ENCODE results near the gene RGS7.
A peak's percentile ranks its signal among the peaks of the same experiment; 100 is the strongest.

Gene RGS7

GRCh38 chr1:241012708-241013340, 344.2 kb downstream of the RGS7 start:
- DNase-seq (ENCODE audit: low read depth) = no peak
- H3K4me3 ChIP-seq (ENCODE audit: low read depth, low read length) = no peak overlapping the region
- TF ChIP-seq CTCF (IDR thresholded peaks at IDR 0.05; ENCODE audit: low read depth, low read length, missing control alignments) = no peak
- in situ Hi-C loops (cut with HindIII; ENCODE audit: low sequenced_read_pairs) = no loop called here

GRCh38 chr1:241007668-241008067, 349.3 kb downstream of the RGS7 start:
- in situ Hi-C loops (cut with HindIII; ENCODE audit: low sequenced_read_pairs) = no loop called here
- TF ChIP-seq CTCF (IDR thresholded peaks at IDR 0.05; ENCODE audit: low read depth, low read length, missing control alignments) = no peak
- no peak overlapping the region for H3K4me3 ChIP-seq (ENCODE audit: low read depth, low read length)
- DNase-seq (ENCODE audit: low read depth) = no peak

- no peak overlapping the region for H3K4me3 ChIP-seq (ENCODE audit: low read depth, low read length)
- in situ Hi-C loops (cut with HindIII; ENCODE audit: low sequenced_read_pairs) = no loop called here
- no peak for TF ChIP-seq CTCF (IDR thresholded peaks at IDR 0.05; ENCODE audit: low read depth, low read length, missing control alignments)
- DNase-seq (ENCODE audit: low read depth) = no peak
Observed at GRCh38 chr1:240999826-241000225, 357.2 kb downstream of the RGS7 start.

GRCh38 chr1:240998441-240999015, 358.5 kb downstream of the RGS7 start:
- H3K4me3 ChIP-seq (ENCODE audit: low read depth, low read length) = no peak overlapping the region
- DNase-seq (ENCODE audit: low read depth) = no peak
- no peak for TF ChIP-seq CTCF (IDR thresholded peaks at IDR 0.05; ENCODE audit: low read depth, low read length, missing control alignments)
- in situ Hi-C loops (cut with HindIII; ENCODE audit: low sequenced_read_pairs) = no loop called here

- in situ Hi-C loops (cut with HindIII; ENCODE audit: low sequenced_read_pairs) = no loop called here
- no peak for TF ChIP-seq CTCF (IDR thresholded peaks at IDR 0.05; ENCODE audit: low read depth, low read length, missing control alignments)
- peak; percentile 9 for DNase-seq (ENCODE audit: low read depth)
- H3K4me3 ChIP-seq (ENCODE audit: low read depth, low read length) = no peak overlapping the region
Observed at GRCh38 chr1:240998024-240998423, 359.0 kb downstream of the RGS7 start.

- TF ChIP-seq CTCF (IDR thresholded peaks at IDR 0.05; ENCODE audit: low read depth, low read length, missing control alignments) = no peak
- no peak for DNase-seq (ENCODE audit: low read depth)
- H3K4me3 ChIP-seq (ENCODE audit: low read depth, low read length) = no peak overlapping the region
- in situ Hi-C loops (cut with HindIII; ENCODE audit: low sequenced_read_pairs) = loop anchor here (5.0 kb wide), 1 partner anchor 44 kb away; no protein-coding TSS in a partner anchor
Observed at GRCh38 chr1:240993004-240993403, 364.0 kb downstream of the RGS7 start.

Data from astrocyte of the cerebellum (primary cell).